Activated CD4-positive, alpha-beta T cell treated with anti-CD3 and anti-CD28 coated beads for 1 hour (primary cell): ENCODE data around the gene YBX3.
"Not testable (repeated sequence)": the region's sequence is repeated elsewhere in the genome, so short reads cannot be mapped to it uniquely, and the experiment has no call there.

Experiments
- DNase-seq: peaks from one replicate; pipeline ENCODE4 v3.0.0-alpha.2; 2020

The YBX3 gene

DNA sequence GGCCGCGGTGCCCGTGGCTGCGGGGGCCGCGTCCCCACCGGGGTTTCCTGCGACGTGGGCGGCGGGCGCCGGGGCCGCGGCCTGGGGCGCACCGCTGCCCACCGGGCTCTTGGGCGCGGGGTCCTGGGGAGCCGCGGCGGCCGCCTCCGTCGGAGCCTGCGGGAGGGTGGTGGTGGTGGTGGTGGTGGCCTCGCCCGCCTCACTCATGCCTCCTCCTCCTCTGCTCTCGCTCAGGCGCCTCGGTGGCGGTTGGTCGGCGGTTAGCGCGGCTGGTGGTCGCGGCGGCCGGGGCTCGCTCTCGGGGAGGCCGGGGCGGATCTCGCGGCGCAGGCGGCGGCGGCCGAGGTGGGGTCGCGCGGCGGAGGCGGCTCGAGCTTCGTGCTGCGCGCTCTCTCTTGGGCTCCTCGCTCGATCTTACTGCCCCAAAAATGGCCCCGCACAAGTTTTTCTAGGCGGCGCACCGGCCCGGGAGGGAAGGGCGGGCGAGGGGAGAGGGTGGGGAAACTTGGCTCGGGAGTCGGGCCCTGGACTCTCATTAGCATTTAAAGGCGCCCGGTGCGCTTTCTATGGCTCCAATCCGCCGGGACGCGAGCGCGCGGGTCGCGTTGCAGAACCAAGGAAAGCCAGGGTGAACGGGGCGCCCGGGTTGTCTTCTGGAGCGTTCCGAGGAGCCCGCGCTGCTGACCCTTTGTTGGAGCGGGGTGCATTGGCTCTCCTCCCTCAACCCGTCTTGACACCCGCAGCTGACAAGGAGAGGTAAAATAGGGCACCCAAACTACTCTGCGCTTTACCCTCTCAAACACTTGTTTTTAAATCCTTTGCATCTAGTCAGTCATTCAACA lies at the start of gene YBX3:
Gene YBX3, minus strand, starts transcription at position 419 of the 842 bp plus-strand sequence. Its CDS starts 212 bp downstream, at position 207.
- DNase-seq, result peak; percentile 13

- DNase-seq, result no peak
Observed at GRCh38 chr12:10771132-10771733, 48.1 kb upstream of the YBX3 start.

DNA sequence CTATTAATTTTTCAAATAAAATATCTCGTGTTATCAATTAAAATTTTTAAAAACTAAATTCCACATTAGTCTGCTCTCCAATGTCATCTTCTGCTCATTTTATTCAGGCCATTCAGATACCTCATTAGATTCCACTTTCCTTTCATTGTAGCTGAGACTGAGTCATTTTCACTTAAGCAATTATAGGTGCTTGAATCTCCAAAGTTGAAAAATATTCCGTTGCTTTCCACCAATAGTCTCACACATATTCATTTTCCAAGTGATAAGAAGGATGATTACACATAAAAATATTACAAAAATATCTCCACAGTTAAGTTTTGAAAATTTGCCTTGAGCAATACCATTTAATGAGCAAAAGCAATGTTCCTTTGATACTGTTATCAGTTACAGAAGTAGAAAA lies 36.5 kb upstream of the YBX3 start:
- DNase-seq, result no peak

DNA sequence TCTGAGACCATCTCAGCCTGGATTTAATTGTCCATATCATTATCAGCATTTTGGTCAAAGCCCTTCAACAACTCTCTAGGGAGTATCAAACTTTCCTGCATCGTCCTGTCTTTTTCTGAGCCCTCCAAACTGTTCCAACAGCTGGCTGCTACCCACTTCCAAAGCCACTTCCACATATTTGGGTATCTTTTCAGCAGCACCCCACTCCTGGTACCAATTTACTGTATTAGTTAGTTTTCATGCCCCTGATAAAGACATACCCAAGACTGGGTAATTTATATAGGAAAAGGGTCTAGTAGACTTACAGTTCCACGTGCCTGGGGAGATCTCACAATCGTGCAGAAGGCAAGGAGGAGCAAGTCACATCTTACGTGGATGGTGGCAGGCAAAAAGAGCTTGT lies 33.1 kb upstream of the YBX3 start:
- no peak for DNase-seq

DNA sequence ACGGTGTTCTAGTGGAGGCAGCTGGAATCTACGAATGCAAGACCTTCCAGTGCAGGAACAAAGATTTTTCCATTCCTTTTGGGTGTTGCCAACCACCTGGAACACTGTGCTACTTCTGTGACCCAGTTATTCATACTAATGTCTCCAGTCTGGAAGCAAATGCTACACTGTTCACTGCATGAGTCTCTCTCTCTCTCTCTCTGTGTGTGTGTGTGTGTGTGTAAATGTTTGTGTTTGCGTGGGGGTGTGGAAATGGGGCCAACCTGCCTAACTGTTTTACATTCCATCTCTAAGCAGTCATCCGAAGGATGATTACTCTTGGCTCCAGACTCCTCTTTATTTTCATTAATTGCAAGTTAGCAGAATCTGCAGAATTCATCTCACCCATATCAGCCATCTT lies 29.9 kb upstream of the YBX3 start:
- DNase-seq, result no peak

DNA sequence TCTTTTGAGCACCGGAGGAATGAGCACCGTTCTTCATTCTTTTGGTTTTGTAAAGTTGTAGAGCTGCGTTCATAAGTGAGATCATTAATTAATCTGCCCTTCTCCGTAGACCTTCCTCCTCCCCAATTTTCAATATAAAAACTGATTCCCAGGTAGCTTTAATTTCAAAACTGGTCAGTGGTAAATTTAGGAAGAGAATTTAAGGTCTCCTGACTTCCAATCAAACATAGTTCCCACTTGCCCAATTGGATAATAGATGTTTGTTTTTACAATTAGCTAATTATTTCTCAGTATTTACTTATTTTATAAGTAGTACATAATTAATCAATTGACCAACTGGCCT lies 27.2 kb upstream of the YBX3 start:
- DNase-seq, result no peak

DNA sequence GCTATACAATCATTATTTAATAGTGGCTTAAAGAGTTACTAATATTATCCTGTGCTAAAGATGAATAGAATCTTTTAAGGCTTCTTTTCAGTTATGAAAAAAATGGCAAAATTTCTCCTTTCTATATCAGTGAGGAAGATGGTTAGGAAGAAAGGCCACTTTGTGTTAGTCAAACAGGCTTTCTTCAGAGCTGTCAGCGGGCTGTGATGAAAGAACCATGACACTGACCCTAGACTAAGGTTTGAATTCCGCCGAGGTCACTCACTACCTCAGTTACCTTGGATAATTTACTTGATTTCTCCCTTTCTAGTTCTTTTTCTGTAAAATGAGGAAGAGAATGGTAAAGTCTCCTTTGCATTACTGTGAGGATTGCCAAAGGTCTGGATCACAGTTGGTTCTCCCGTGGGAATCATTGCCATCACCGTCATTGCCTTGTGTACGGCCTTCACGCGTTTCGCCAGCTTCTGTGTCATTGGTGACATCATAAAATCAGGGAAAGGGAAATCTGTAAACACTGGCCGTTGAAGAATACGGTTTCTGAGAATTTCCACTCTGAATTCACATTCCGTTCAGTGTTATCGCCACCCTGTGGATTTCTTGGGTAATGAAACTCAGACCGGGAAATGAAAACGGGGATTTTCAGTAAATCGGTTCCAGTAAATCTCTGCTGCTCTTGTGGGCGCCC lies 26.7 kb upstream of the YBX3 start:
- peak; percentile 43 for DNase-seq

- DNase-seq, result no peak
Observed at GRCh38 chr12:10747730-10748129, 24.6 kb upstream of the YBX3 start.

DNA sequence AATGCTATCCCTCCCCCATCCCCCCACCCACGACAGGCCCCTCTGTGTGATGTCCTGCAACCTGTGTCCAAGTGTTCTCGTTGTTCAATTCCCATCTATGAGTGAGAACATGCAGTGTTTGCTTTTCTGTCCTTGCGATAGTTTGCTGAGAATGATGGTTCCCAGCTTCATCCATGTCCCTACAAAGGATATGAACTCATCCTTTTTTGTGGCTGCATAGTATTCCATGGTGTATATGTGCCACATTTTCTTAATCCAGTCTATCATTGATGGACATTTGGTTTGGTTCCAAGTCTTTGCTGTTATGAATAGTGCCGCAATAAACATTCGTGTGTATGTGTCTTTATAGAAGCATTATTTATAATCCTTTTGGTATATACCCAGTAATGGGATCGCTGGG lies 20.3 kb upstream of the YBX3 start:
- DNase-seq, result not testable (repeated sequence)

DNA sequence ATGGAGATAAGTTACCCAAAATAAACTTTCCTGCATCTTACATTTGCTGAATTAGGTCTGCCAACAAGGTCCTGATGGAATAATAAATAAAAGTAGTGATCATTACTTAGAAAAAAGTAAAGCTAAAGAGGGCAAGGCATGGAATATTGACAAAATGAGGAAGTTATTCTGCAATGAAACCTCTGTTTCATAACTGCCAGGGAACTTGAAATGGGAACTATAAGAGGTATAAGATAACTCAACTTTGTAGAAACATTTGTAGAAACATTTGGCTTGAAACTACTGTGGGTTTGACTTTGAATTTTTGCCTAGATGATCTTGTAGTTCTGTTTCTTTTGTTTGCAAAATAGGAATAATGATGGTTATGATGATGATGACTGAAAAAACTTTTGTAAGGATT lies 18.7 kb upstream of the YBX3 start:
- DNase-seq, result no peak

GRCh38 chr12:10740182-10740581 lies 17.1 kb upstream of the YBX3 start:
- no peak for DNase-seq

DNA sequence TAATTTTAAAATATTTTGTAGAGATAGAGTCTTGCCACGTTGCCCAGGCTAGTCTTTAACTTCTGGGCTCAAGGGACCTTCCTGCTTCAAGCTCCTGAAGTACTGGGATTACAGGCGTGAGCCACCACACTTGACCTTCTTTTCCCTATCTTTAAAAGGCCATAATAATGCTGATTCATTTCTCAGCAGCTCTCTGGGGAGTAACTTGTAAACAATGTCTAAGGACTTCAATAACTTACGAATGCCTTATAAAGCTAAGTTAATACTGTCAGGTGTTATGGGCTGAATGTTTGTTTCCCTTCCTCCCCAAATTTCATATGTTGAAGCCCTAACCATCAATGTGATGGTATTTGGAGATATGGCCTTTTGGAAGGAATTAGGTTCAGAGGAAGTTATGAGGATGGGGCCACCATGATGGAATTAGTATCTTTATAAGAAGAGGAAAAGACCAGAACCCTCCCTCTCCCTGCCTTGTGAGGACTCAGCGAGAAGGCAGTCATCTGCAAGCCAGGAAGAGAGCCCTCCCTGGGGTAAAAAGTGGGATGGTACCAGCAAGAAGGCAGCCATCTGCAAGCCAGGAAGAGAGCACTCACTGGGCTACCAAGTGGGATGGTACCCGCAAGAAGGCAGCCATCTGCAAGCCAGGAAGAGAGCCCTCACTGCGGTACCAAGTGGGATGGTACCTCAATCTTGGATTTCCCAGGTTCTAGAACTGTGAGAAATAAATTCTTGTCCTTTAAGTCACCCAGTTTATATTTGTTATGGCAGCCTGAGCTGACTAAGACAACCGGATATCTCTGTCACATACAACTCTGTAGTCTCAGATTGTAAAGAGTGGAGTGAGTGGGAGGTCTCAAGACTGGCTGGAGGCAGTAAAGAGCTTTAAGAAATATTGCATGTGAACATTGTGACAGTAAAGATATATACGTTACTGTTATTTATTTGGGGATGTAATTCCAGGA lies 16.3 kb upstream of the YBX3 start:
- no peak for DNase-seq

GRCh38 chr12:10737249-10737648 lies 14.1 kb upstream of the YBX3 start:
- DNase-seq, result no peak

DNA sequence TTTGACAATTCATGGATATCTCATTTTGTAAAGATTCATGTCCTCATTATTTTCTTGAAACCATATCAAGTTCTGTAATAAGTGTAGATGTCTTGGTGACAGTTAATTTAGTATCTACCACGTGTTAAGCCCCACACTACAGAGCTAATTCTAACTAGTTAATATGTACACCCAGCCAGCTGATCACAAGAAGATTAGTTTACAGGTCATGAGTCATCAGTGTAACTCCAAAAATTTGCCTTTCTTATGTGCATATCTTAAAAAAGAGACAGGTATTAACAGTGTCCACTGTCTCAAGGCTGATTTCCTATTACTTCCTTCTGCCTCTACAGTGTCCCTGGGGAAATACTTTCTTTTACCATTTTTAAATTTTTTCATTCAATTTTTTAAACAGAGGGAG lies 13.3 kb upstream of the YBX3 start:
- no peak for DNase-seq

DNA sequence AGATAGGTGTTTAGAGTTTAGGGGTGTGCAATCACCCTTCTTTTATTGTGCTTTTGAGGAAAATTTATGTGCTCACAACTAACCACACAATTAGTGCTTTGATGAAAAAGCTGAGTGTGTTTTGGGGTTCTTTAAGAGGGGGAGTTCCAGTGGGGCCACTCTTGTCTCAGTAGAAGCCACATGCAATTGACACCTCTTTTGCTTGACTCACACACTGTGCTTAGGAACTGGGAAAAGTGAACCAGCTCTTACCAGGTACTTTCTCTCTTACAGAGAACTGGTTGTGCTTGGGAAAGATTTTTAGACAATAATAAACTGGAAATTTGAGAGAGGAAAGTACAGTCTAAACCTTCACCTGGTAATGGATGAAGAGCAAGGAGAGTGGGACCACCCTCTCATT lies 12.3 kb upstream of the YBX3 start:
- no peak for DNase-seq

- DNase-seq, result no peak
Observed at GRCh38 chr12:10732549-10732948, 9.4 kb upstream of the YBX3 start.

- no peak for DNase-seq
Observed at GRCh38 chr12:10732066-10732465, 8.9 kb upstream of the YBX3 start.

DNA sequence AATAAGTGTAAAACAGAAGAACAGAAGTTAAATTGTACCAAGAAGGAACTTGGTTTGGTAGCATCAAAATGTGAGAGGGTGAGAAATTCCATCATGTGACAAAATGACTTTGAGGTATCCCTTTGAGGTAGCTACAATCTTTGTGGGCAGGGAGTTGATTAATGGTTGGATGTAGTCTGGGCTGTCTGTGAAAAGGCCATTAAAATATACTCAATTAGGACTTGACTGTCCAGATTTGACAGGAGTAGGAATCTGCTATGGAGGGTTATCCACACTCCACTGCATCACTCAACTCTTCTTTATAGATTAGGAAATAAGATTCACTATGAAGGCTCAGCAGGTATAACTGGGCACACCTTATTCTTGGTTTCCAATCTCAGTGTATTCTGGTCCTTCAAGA lies 7.4 kb upstream of the YBX3 start:
- DNase-seq, result no peak

DNA sequence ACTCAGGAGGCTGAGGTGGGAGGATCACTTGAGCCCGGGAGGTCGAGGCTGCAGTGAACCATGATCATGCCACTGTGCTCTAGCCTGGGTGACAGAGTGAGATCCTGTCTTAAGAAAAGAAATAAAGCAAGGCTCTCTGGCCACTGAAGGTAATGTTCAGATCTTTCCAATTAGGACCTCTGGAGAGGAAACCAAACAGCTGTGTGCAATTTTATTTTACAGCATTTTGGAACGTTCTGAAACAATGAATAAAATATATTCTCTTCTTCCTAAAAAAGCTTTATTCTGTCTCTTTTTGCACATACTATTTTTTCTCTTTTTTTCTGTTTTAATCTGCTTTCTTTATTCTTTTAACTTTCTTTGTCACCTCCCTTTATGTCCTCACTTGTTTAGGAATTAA lies 5.0 kb upstream of the YBX3 start:
- no peak for DNase-seq

GRCh38 chr12:10726945-10727344 lies 3.8 kb upstream of the YBX3 start:
- no peak for DNase-seq

GRCh38 chr12:10725003-10725402 lies 1.9 kb upstream of the YBX3 start:
- DNase-seq, result no peak

DNA sequence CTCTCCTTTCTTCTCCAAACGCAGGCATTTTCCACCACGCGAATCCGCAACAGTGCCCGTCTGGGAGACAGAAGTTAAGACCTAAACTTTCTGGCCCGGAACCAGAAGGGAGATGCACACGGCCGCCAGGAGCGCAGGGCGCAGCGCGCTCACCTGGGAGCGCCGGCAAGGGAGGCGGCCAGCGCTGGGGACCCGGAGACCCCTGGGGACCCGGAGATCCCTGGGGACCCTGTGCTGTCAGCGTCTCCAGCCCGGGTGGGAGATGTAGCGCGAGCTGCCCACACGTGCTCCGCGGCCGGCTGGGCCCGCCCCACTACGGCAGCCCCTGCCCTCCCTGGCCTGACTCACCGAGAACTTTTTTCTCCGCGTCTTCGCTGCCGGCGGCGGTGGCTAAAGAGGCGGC lies 620 bp downstream of the YBX3 start:
- peak; percentile 13 for DNase-seq
